ENCODE results near the gene LRMDA. TPM values are rescaled to one million over a fixed set of nuclear protein-coding genes. Genes with fewer than 3 reads are reported as not detected.

The LRMDA gene
- total and polyA plus RNA-seq, 2 donors (not counting 3 experiments of a cell fraction or from before 2014, with no cell fraction given) = 9.7 to 18.0 TPM

- Histone ChIP-seq H3K79me2 (ENCODE audit: control insufficient read depth, insufficient read depth, low read length) (no peaks in the 10 kb centered on the region), H3K4me1 (ENCODE audit: control insufficient read depth, extremely low read depth, insufficient read depth, low read length) (no peaks in the 10 kb centered on the region), H3K4me2 (ENCODE audit: insufficient read depth, low read length) (no peak overlapping the region), H3K9me1 (replicated peaks; ENCODE audit: control insufficient read depth, extremely low read depth, insufficient read depth, low read length) (no peaks in the 10 kb centered on the region), H3K9ac (replicated peaks; ENCODE audit: extremely low read depth, insufficient read depth, low read length) (no peak overlapping the region), H3K4me3 (replicated peaks in 1 of 3; ENCODE audit: insufficient read depth in 1 of 3, low read depth in 1 of 3, low read length in 3 of 3) (no peak overlapping the region), H3K27me3 (ENCODE audit: control insufficient read depth in 2 of 2, insufficient read depth in 2 of 2, low read length in 2 of 2) (no peaks in the 10 kb centered on the region), H4K20me1 (replicated peaks; ENCODE audit: control insufficient read depth, extremely low read depth, insufficient read depth, low read length) (no peaks in the 10 kb centered on the region), H2AFZ (ENCODE audit: low read depth, low read length) (no peak overlapping the region), H3K36me3 (ENCODE audit: control insufficient read depth in 2 of 2, extremely low read depth in 1 of 2, insufficient read depth in 2 of 2, low read length in 2 of 2) (no peaks in the 10 kb centered on the region), H3K9me3 (replicated peaks; ENCODE audit: control insufficient read depth, insufficient read depth, low read length) (no peaks in the 10 kb centered on the region), H3K27ac (ENCODE audit: insufficient read depth, low read depth, low read length) (no peak overlapping the region)
- TF ChIP-seq FOS (IDR thresholded peaks at IDR 0.05; ENCODE audit: borderline replicate concordance, insufficient read depth, low read length) (no peak), MYC (IDR thresholded peaks at IDR 0.05; ENCODE audit: low read depth, low read length) (no peak), MAX (IDR thresholded peaks at IDR 0.05; ENCODE audit: insufficient read depth, insufficient read length) (no peak), JUN (IDR thresholded peaks at IDR 0.05; ENCODE audit: borderline replicate concordance, insufficient read depth, insufficient read length, low read depth) (no peak), CTCF (IDR thresholded peaks at IDR 0.05; ENCODE audit: extremely low read depth in 1 of 2, insufficient read depth in 1 of 2, low read depth in 1 of 2, low read length in 2 of 2) (no peak), EZH2 (IDR thresholded peaks at IDR 0.05; ENCODE audit: borderline replicate concordance, low read depth, low read length, severe bottlenecking) (no peak), POLR2AphosphoS5 (IDR thresholded peaks at IDR 0.05; ENCODE audit: insufficient read depth, low read depth, low read length) (no peak), POLR2A (IDR thresholded peaks at IDR 0.05; ENCODE audit: low read depth, low read length) (no peak), GATA2 (IDR thresholded peaks at IDR 0.05; ENCODE audit: insufficient read depth, insufficient read length, low read depth, low read length) (no peak)
- DNase-seq (ENCODE audit: low read depth, low spot score) (no peak), FAIRE-seq (no peak)
- no TSS peak for BruUV-seq (replicated peaks)
- intact Hi-C loops (cut with micrococcal nuclease) (no loop called here), dilution Hi-C loops (cut with MboI; ENCODE audit: extremely low pct_ligation_motif_present, low sequenced_read_pairs) (no loop called here)
- POLR2A ChIA-PET = no interaction called here
- CTCF ChIA-PET = no interaction called here
These were observed 708.0 kb downstream of the LRMDA start for GRCh38 chr10:76139431-76139830.
